ENCODE data around the gene LYG2. TPM values are rescaled to one million over a fixed set of nuclear protein-coding genes. Genes with fewer than 3 reads are reported as not detected.
"Not testable (repeated sequence)": the region's sequence is repeated elsewhere in the genome, so short reads cannot be mapped to it uniquely, and the experiment has no call there.

The LYG2 gene
- total RNA-seq (not detected in 2 replicates), polyA plus RNA-seq (not detected in 2 replicates), polyA minus RNA-seq (not detected in 2 replicates), Bru-seq, nascent RNA (not detected), BruChase-seq, experiment 1, labeled RNA remaining after a 6-hour chase (not detected), BruChase-seq, experiment 2, labeled RNA remaining after a 2-hour chase (not detected)
- polyA plus RNA-seq (2011; cell fraction: cytosol; rRNA removed): not detected in 2 replicates
- polyA plus RNA-seq (2011; cell fraction: nucleus; rRNA removed): not detected in 2 replicates
- not detected in 2 replicates for polyA plus RNA-seq (2012)
- not detected for polyA minus RNA-seq (2011; cell fraction: cytosol; rRNA and poly(A)+ RNA removed)
- not detected in 2 replicates for polyA minus RNA-seq (2011; cell fraction: nucleus; rRNA and poly(A)+ RNA removed)
- long read RNA-seq: 0 reads

- TF ChIP-seq EZH2 (IDR thresholded peaks at IDR 0.05; ENCODE audit: borderline replicate concordance, low read depth, low read length, severe bottlenecking): no peak
- TF ChIP-seq FOS (IDR thresholded peaks at IDR 0.05; ENCODE audit: borderline replicate concordance, insufficient read depth, low read length): no peak
- no peak for TF ChIP-seq POLR2A (IDR thresholded peaks at IDR 0.05; ENCODE audit: low read depth, low read length)
- TF ChIP-seq, protein P1, sequence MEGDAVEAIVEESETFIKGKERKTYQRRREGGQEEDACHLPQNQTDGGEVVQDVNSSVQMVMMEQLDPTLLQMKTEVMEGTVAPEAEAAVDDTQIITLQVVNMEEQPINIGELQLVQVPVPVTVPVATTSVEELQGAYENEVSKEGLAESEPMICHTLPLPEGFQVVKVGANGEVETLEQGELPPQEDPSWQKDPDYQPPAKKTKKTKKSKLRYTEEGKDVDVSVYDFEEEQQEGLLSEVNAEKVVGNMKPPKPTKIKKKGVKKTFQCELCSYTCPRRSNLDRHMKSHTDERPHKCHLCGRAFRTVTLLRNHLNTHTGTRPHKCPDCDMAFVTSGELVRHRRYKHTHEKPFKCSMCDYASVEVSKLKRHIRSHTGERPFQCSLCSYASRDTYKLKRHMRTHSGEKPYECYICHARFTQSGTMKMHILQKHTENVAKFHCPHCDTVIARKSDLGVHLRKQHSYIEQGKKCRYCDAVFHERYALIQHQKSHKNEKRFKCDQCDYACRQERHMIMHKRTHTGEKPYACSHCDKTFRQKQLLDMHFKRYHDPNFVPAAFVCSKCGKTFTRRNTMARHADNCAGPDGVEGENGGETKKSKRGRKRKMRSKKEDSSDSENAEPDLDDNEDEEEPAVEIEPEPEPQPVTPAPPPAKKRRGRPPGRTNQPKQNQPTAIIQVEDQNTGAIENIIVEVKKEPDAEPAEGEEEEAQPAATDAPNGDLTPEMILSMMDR (IDR thresholded peaks at IDR 0.05; ENCODE audit: extremely low read depth in 1 of 2, insufficient read depth in 1 of 2, low read depth in 1 of 2, low read length in 2 of 2): no peak
- no peak for TF ChIP-seq GATA2 (IDR thresholded peaks at IDR 0.05; ENCODE audit: insufficient read depth, insufficient read length, low read depth, low read length)
- TF ChIP-seq MAX (IDR thresholded peaks at IDR 0.05; ENCODE audit: insufficient read depth, insufficient read length): no peak
- TF ChIP-seq MYC (IDR thresholded peaks at IDR 0.05; ENCODE audit: low read depth, low read length): no peak
- TF ChIP-seq POLR2AphosphoS5 (IDR thresholded peaks at IDR 0.05; ENCODE audit: insufficient read depth, low read depth, low read length): no peak
- TF ChIP-seq JUN (IDR thresholded peaks at IDR 0.05; ENCODE audit: borderline replicate concordance, insufficient read depth, insufficient read length, low read depth): no peak
- DNase-seq (ENCODE audit: low read depth, low spot score) (no peak), FAIRE-seq (no peak)
- dilution Hi-C loops (cut with MboI; ENCODE audit: extremely low pct_ligation_motif_present, low sequenced_read_pairs): no loop called here
- Histone ChIP-seq H2AFZ (ENCODE audit: low read depth, low read length) (no peak within 1 kb of the TSS), H3K9me1 (replicated peaks; ENCODE audit: control insufficient read depth, extremely low read depth, insufficient read depth, low read length) (no peaks in the 10 kb centered on the region), H3K27ac (ENCODE audit: insufficient read depth, low read depth, low read length) (no peak within 1 kb of the TSS), H3K9me3 (replicated peaks; ENCODE audit: control insufficient read depth, insufficient read depth, low read length) (no peaks in the 10 kb centered on the region), H3K4me1 (ENCODE audit: control insufficient read depth, extremely low read depth, insufficient read depth, low read length) (no peaks in the 10 kb centered on the region), H3K4me3 (replicated peaks in 1 of 3; ENCODE audit: insufficient read depth in 1 of 3, low read depth in 1 of 3, low read length in 3 of 3) (no peak within 1 kb of the TSS), H3K4me2 (ENCODE audit: insufficient read depth, low read length) (no peak within 1 kb of the TSS), H3K9ac (replicated peaks; ENCODE audit: extremely low read depth, insufficient read depth, low read length) (no peak within 1 kb of the TSS), H4K20me1 (replicated peaks; ENCODE audit: control insufficient read depth, extremely low read depth, insufficient read depth, low read length) (no peaks in the 10 kb centered on the region), H3K36me3 (ENCODE audit: control insufficient read depth in 2 of 2, extremely low read depth in 1 of 2, insufficient read depth in 2 of 2, low read length in 2 of 2) (no peaks in the 10 kb centered on the region), H3K27me3 (ENCODE audit: control insufficient read depth in 2 of 2, insufficient read depth in 2 of 2, low read length in 2 of 2) (no peaks in the 10 kb centered on the region), H3K79me2 (ENCODE audit: control insufficient read depth, insufficient read depth, low read length) (no peaks in the 10 kb centered on the region)
- ChIA-PET CTCF (no interaction called here), POLR2A (no interaction called here)
- intact Hi-C loops (cut with micrococcal nuclease): no loop called here
- BruUV-seq (replicated peaks): no TSS peak
Observed at GRCh38 chr2:99255491-99256318, at the start of gene LYG2. Gene LYG2 (minus strand): TSS chr2:99255666. CDS start chr2:99254260, 1,406 bp downstream.

- H3K4me3 ChIP-seq (replicated peaks in 1 of 3; ENCODE audit: insufficient read depth in 1 of 3, low read depth in 1 of 3, low read length in 3 of 3); H4K20me1 ChIP-seq (replicated peaks; ENCODE audit: control insufficient read depth, extremely low read depth, insufficient read depth, low read length); H3K4me2 ChIP-seq (ENCODE audit: insufficient read depth, low read length); H3K27ac ChIP-seq (ENCODE audit: insufficient read depth, low read depth, low read length); DNase-seq (ENCODE audit: low read depth, low spot score); H3K9me1 ChIP-seq (replicated peaks; ENCODE audit: control insufficient read depth, extremely low read depth, insufficient read depth, low read length); POLR2A ChIA-PET; H3K9me3 ChIP-seq (replicated peaks; ENCODE audit: control insufficient read depth, insufficient read depth, low read length); dilution Hi-C loops (cut with MboI; ENCODE audit: extremely low pct_ligation_motif_present, low sequenced_read_pairs); intact Hi-C loops (cut with micrococcal nuclease); H3K79me2 ChIP-seq (ENCODE audit: control insufficient read depth, insufficient read depth, low read length); H3K4me1 ChIP-seq (ENCODE audit: control insufficient read depth, extremely low read depth, insufficient read depth, low read length); H2AFZ ChIP-seq (ENCODE audit: low read depth, low read length); H3K36me3 ChIP-seq (ENCODE audit: control insufficient read depth in 2 of 2, extremely low read depth in 1 of 2, insufficient read depth in 2 of 2, low read length in 2 of 2); H3K9ac ChIP-seq (replicated peaks; ENCODE audit: extremely low read depth, insufficient read depth, low read length); H3K27me3 ChIP-seq (ENCODE audit: control insufficient read depth in 2 of 2, insufficient read depth in 2 of 2, low read length in 2 of 2); BruUV-seq (replicated peaks); CTCF ChIA-PET: not testable (repeated sequence)
- FAIRE-seq: peak; percentile 64
Observed at GRCh38 chr2:99301097-99301496, 45.6 kb upstream of the LYG2 start, which contains the start of gene LYG1. Gene LYG1 (minus strand): TSS chr2:99301197. CDS start chr2:99295670, 5,527 bp downstream.

Measured in endothelial cell of umbilical vein (primary cell).